ENCODE data around the gene TGFBR2.

The TGFBR2 gene

DNA sequence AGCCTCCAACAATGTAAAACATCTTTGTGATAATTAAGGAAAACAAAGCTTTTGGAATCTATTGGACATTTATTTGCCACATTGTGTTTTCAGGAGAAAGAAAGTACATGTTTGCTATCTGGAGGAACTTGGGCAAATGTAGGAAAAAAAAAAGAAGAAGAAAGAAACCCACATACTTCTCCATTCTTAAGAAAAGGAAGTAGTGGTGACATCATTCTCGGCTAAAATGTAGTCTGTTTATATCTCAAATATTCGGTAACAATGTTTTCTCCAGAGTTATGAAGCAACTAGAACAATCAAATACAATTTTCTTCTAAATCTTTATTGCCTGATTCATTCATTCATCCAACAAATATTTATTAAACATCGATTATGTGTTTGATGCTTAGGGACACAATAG is 2.3 kb upstream of the TGFBR2 start:
- DNase-seq = no peak

DNA sequence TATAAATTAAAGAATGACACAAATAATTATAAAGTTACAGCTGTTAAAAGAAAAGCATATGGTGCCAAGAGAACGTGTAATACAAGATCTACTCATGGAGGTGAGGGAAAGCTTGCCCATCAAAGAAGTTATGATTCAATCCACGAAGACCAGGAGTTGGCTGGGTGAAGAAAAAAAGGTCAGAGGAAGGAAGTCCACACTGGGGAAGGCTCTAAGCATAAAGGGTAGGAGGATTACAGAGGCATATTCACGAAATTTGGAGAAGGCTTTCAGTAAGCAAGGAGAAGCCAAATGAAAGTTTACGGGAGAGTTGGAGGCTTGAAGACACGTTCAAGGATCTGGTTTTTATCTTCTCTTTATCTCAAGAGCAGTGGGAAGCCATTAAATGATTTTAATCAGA is 1.8 kb upstream of the TGFBR2 start:
- DNase-seq = no peak

DNA sequence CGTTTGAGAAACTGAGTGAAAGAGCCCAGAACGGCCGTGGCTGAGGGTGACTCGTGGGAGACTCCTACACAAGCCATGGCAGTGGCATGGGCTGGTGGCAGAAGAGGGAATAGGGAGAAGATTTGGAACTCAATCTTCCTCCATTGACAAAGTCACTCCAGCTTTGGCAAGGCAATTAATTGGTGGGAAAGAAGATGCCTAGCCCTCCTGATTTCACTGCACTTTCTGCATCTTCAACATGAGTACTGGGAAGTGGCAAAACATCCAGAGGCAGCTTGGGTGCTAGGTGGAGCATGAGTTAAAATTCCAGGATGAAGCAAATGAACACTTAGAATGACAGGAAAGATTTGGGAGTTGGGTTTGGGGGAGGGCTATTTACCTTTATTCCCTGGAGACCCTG is 1.4 kb upstream of the TGFBR2 start:
- DNase-seq = no peak

- DNase-seq = no peak
These were observed 598 bp upstream of the TGFBR2 start for GRCh38 chr3:30605706-30606300.

DNA sequence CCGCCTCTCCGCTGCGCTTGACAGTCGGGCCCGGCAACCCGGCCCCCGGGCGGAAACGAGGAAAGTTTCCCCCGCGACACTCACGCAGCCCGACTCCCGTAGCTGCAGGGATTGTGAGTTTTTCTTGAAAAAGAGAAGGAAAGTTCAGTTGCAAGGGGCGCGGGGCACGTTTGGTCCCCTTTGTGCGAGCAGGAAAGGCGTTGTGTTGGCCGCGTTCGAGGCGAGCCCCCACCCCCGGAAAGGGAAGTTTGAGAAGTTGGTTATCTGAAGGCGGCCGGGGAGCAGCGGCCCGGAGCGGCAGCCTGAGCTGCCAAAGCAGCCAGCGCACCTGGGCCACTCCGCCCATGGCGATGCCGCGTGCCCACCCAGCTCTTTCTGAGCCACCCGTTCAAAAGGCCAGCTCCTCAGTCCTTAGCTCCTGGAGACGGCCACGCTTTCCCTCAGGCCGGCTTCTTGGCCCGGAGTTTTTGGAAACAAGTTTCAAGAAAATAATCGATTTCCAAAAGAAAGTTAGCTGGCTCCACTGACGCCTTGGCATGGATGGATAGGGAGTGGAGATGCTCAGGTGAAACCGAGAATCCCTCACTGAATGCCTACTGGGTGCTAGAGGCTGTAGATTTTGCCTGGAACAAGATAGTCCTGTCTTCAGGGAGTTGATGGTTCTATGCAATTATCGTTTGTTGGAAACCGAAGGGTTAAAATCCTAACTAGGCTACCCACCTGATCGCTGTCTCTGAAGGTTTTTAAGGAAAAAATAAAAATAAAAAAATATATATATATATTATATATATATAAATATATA is 832 bp downstream of the TGFBR2 start:
- no peak for DNase-seq

DNA sequence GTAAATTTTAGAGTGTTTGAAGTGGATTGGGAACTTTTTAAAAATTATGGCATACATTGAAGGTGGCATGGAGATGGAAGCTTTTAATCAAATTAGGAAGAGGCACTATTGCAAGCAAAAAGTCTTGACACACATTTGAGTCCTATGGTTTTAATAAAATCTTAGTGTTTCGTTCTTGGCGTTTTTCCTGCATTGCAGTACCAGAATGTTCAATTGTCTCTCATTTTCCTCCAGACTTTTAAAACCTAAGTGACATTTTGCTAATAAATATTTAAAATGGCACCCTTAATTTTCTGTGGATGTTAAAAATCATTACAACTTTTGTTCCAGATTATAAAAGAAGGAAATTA is 2.2 kb downstream of the TGFBR2 start:
- DNase-seq = no peak

DNA sequence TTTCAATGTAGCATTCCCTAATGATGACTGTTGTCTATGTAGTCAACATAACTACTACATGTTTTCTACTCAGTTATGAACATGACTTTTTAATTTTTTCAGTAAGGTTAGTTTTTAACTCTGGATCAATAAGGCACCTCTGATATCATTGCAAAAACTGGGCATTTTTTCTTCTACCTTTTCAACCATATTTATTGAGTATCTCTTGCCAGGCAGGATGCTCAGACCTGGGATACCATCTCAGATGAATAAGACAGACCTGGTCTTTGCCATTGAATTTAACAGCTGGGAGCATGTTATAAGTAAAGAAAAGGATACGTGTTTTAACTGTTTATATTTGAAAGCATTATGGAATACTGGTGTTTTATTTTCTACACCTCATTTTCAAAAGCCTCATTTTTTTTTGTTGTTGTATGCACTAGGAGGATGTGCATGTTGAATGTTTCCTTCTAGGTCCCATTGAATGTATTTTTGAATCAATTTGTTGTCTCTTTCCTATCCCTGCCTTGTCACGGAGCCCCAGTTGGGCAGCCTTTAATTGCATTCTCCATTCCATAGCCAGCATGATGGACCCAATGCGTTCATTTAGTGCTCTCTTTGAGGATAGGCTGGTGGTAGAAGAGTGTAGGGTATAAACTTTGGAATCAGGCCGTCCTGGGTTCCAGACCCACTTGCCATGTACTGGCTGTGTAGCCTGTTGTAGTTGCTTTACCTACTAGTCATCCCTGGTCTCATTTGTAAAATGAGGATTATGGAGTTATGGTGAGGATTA is 3.7 kb downstream of the TGFBR2 start:
- no peak for DNase-seq

DNA sequence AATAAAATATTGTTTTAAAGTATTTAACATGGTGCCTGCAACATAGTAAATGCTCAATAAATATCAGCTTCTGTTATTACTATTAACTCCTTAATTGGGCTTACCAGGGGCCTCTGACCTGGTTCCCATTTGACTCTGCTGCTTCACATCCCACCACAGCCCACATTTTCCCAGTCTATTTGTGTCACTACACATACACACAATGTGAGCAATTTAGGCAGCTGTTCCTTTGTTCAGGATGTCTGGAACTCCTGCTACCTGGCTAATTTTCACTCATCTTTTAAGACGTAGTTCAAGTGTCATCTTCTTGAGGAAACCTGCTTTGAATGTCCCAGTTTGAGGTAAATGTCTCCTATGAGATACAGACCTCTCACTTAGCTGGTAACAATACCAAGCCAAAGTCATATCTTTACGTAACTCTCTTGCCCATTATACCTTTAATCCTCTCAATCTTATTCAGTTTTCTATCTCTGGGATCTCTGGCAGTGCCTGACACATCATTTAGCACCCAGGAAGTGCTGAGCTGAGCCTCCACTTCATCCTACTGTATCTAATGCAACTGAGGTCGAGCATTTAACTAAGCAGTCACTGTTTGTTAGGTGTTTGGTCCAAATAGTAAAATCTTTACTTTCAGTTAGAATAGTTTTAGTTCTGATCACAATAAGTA is 4.4 kb downstream of the TGFBR2 start:
- DNase-seq = no peak

- DNase-seq = no peak
These were observed 5.4 kb downstream of the TGFBR2 start for GRCh38 chr3:30611613-30612436.

GRCh38 chr3:30612437-30613132 is 6.2 kb downstream of the TGFBR2 start:
- no peak for DNase-seq

GRCh38 chr3:30613133-30613825 is 6.9 kb downstream of the TGFBR2 start:
- no peak for DNase-seq

GRCh38 chr3:30614373-30614772 is 8.0 kb downstream of the TGFBR2 start:
- DNase-seq = no peak

GRCh38 chr3:30614943-30615342 is 8.5 kb downstream of the TGFBR2 start:
- DNase-seq = no peak

DNA sequence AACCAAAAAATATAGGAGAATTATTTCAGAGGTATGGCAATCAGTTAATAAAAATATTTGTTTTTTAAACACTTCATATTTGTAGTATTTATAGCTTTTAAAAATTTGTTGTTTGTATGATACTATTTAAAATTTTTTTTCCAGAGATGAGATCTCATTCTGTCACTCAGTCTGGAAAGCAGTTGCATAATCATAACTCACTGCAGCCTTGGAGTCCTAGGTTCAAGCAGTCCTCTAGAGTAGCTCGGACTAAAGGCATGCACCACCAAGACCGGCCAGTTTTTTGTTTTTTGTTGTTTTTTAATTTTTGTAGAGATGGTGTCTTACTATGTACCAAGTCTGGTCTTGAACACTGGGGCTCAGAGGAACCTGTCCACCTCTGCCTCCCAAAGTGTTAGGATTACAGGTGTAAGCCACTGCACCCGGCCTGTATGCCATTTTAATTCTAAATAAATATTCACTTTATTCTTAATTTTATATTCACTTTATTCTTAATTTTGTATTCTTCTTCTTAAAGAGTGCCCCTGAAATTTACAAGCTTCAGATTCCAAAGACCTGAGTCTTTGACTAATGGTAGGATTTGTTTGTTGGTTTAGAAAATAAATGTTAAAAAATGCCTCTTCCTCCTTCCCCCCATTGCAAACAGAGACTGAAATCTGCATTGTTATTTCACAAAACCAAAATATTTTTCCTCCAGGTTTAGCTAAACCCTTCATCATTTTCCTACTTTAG is 9.4 kb downstream of the TGFBR2 start:
- DNase-seq = no peak

GRCh38 chr3:30616347-30617027 is 10.1 kb downstream of the TGFBR2 start:
- no peak for DNase-seq

DNA sequence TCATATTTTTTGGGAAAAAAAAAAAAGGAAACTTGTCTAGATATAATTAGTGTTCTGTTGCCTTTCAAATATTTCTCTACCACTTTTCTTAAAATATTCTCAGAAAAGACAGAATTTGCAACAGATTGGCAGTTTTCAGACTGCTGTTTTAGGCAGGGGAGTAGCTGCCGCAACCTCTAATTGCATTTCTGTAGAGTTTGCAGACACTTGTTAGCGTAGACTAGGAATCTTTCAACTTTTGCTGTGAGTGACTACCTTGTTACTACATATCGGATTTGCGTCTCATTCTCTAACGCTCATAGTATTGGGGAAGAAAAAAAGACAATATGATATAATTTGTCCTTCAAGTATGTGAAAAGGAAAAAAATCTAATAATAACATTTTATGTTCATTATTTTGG is 10.7 kb downstream of the TGFBR2 start:
- DNase-seq = no peak

GRCh38 chr3:30617653-30618052 is 11.3 kb downstream of the TGFBR2 start:
- DNase-seq = no peak

DNA sequence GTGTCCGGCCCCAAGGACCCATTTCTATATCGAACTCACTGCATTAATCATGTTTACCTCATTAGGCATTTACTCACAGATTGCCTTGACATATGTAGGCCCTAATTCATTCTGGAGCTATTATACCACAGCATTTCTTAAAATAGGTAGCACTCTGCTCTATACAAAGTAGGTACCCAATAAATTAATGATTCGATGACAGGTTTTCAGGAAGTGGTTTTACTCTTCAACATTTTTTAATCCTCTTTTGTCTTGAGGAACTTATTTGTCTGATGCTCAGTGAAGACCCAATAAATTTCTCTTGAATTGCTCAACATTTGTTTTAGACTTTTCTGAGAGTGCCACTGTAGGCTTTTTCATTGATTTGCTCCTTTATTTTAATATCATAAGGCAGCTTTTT is 12.1 kb downstream of the TGFBR2 start:
- DNase-seq = no peak

DNA sequence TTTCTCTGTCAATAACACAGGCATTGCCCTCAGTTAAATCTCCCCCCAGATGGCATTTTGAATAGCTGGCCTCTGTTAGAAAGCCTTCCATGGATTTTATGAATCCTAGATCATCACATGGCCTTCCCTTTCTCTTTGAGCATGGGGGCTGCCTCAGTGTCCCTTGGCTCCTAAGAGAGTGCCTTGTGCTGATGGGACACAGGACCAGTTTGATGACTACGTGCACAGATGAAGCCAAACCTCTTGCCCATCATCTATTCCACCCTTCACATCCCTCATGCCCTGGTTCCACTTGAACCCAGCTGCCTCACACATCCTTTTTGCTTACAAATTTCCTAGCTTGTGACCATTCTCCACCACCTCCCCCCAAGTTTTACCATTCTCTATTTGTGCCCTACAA is 12.9 kb downstream of the TGFBR2 start:
- DNase-seq = no peak
